Activated CD4-positive, alpha-beta memory T cell treated with anti-CD3 and anti-CD28 coated beads, Interleukin-2, amount 10 ng/mL, durations not matched to agents 7 days and 5 days (primary cell): ENCODE results near the gene RPS6KC1. TPM values are rescaled to one million over a fixed set of nuclear protein-coding genes. Genes with fewer than 3 reads are reported as not detected.
"Not testable (repeated sequence)": the region's sequence is repeated elsewhere in the genome, so short reads cannot be mapped to it uniquely, and the experiment has no call there.

Source experiments
- CTCF ChIA-PET: fragments of 350-600 bp; sonication (Branson Sonifier 250); formaldehyde crosslinking; loops from one replicate; lab custom pipeline; 2021; ENCODE audit warnings: antibody characterized with exemption, inconsistent platforms; lab: Charles Lee
- POLR2A ChIA-PET: fragments of 350-600 bp; sonication (Branson Sonifier 250); formaldehyde crosslinking; loops from one replicate; lab custom pipeline; 2021; ENCODE audit warnings: antibody characterized with exemption; lab: Charles Lee
- DNase-seq: peaks from one replicate; pipeline ENCODE4 v3.0.0-alpha.2; 2020
- H3K27ac Mint-ChIP-seq: one replicate; pipeline ENCODE4 v1.8.0; 2021; ENCODE audit warnings: mild to moderate bottlenecking, mixed read lengths
- H3K27me3 Mint-ChIP-seq: one replicate; pipeline ENCODE4 v1.8.0; 2021; ENCODE audit warnings: mixed read lengths
- H3K36me3 Mint-ChIP-seq: one replicate; pipeline ENCODE4 v1.8.0; 2021; ENCODE audit warnings: low read depth, mixed read lengths
- H3K4me1 Mint-ChIP-seq: one replicate; pipeline ENCODE4 v1.8.0; 2021; ENCODE audit warnings: mixed read lengths
- H3K4me3 Mint-ChIP-seq: one replicate; pipeline ENCODE4 v1.8.0; 2021; ENCODE audit warnings: mild to moderate bottlenecking, mixed read lengths
- H3K9me3 Mint-ChIP-seq: one replicate; pipeline ENCODE4 v1.8.0; 2021; ENCODE audit warnings: mixed read lengths
- total RNA-seq, 2 experiments: library from RNA; stranded (reverse); gene quantifications; one replicate each; pipeline ENCODE4 v1.2.3, GENCODE V29; 2021

Gene RPS6KC1
- total RNA-seq, 2 experiments from 2014 or later, result 12.3 to 12.6 TPM

GRCh38 chr1:213183036-213183672 lies 132.1 kb downstream of the RPS6KC1 start:
- Mint-ChIP-seq H3K4me1 (peaks cover 5% of the 10 kb centered on the region), H3K27ac (no peak overlapping the region), H3K9me3 (peaks cover 16% of the 10 kb centered on the region), H3K36me3 (peaks cover 15% of the 10 kb centered on the region), H3K4me3 (no peak overlapping the region), H3K27me3 (no peaks in the 10 kb centered on the region)
- DNase-seq, result no peak
- CTCF ChIA-PET, result no interaction called here
- POLR2A ChIA-PET, result no interaction called here

- CTCF ChIA-PET, result no interaction called here
- no peak overlapping the region for H3K4me3 Mint-ChIP-seq
- peaks cover 5% of the 10 kb centered on the region for H3K4me1 Mint-ChIP-seq
- POLR2A ChIA-PET, result no interaction called here
- DNase-seq, result no peak
- no peaks in the 10 kb centered on the region for H3K27me3 Mint-ChIP-seq
- H3K9me3 Mint-ChIP-seq, result peaks cover 20% of the 10 kb centered on the region
- peaks cover 12% of the 10 kb centered on the region for H3K36me3 Mint-ChIP-seq
- H3K27ac Mint-ChIP-seq, result no peak overlapping the region
These were observed 135.1 kb downstream of the RPS6KC1 start for GRCh38 chr1:213186168-213186567.

GRCh38 chr1:213192026-213192425 lies 141.0 kb downstream of the RPS6KC1 start:
- peaks cover 12% of the 10 kb centered on the region for H3K9me3 Mint-ChIP-seq
- H3K27me3 Mint-ChIP-seq, result no peaks in the 10 kb centered on the region
- H3K27ac Mint-ChIP-seq, result no peak overlapping the region
- CTCF ChIA-PET, result no interaction called here
- POLR2A ChIA-PET, result no interaction called here
- no peak for DNase-seq
- peaks cover 11% of the 10 kb centered on the region for H3K36me3 Mint-ChIP-seq
- no peak overlapping the region for H3K4me3 Mint-ChIP-seq
- H3K4me1 Mint-ChIP-seq, result no peaks in the 10 kb centered on the region

DNA sequence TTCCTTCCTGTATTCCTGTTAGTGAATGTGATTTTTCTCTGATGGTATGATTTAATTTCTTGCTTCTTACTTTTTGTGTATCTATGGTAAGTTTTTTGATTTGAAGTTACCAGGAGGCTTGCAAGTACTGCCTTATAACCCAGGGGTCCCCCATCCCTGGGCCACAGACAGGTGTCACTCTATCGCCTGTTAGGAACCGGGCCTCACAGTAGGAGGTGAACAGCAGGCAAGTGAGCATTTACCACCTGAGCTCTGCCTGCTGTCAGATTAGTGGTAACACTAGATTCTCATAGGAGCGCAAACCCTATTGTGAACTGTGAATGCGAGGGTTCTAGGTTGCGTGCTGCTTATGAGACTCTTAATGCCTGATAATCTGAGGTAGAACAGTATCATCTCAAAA lies 143.3 kb downstream of the RPS6KC1 start:
- H3K4me1 Mint-ChIP-seq, result no peaks in the 10 kb centered on the region

GRCh38 chr1:213194855-213195254 lies 143.8 kb downstream of the RPS6KC1 start:
- peaks cover 21% of the 10 kb centered on the region for H3K9me3 Mint-ChIP-seq
- no peak overlapping the region for H3K4me3 Mint-ChIP-seq
- H3K4me1 Mint-ChIP-seq, result no peaks in the 10 kb centered on the region
- DNase-seq, result no peak
- peaks cover 33% of the 10 kb centered on the region for H3K36me3 Mint-ChIP-seq
- H3K27me3 Mint-ChIP-seq, result no peaks in the 10 kb centered on the region
- POLR2A ChIA-PET, result no interaction called here
- CTCF ChIA-PET, result no interaction called here
- H3K27ac Mint-ChIP-seq, result no peak overlapping the region

More for the DNA sequence above, 143.3 kb downstream of the RPS6KC1 start:
- Mint-ChIP-seq H3K9me3 (peaks cover 23% of the 10 kb centered on the region), H3K36me3 (peaks cover 28% of the 10 kb centered on the region), H3K27ac (no peak overlapping the region), H3K4me3 (no peak overlapping the region), H3K27me3 (no peaks in the 10 kb centered on the region)
- CTCF ChIA-PET, result no interaction called here
- POLR2A ChIA-PET, result no interaction called here
- DNase-seq, result no peak

GRCh38 chr1:213196328-213197054 lies 145.4 kb downstream of the RPS6KC1 start:
- H3K4me1 Mint-ChIP-seq, H3K27me3 Mint-ChIP-seq, DNase-seq, H3K4me3 Mint-ChIP-seq, POLR2A ChIA-PET, H3K27ac Mint-ChIP-seq, CTCF ChIA-PET: not testable (repeated sequence)
- peaks cover 36% of the 10 kb centered on the region for H3K36me3 Mint-ChIP-seq
- H3K9me3 Mint-ChIP-seq, result peaks cover 19% of the 10 kb centered on the region

- Mint-ChIP-seq H3K4me1 (no peaks in the 10 kb centered on the region), H3K36me3 (peaks cover 25% of the 10 kb centered on the region), H3K4me3 (no peak overlapping the region), H3K27me3 (no peaks in the 10 kb centered on the region), H3K27ac (no peak overlapping the region), H3K9me3 (peaks cover 14% of the 10 kb centered on the region)
- no peak for DNase-seq
- ChIA-PET POLR2A (no interaction called here), CTCF (no interaction called here)
These were observed 149.6 kb downstream of the RPS6KC1 start for GRCh38 chr1:213200630-213201029.

DNA sequence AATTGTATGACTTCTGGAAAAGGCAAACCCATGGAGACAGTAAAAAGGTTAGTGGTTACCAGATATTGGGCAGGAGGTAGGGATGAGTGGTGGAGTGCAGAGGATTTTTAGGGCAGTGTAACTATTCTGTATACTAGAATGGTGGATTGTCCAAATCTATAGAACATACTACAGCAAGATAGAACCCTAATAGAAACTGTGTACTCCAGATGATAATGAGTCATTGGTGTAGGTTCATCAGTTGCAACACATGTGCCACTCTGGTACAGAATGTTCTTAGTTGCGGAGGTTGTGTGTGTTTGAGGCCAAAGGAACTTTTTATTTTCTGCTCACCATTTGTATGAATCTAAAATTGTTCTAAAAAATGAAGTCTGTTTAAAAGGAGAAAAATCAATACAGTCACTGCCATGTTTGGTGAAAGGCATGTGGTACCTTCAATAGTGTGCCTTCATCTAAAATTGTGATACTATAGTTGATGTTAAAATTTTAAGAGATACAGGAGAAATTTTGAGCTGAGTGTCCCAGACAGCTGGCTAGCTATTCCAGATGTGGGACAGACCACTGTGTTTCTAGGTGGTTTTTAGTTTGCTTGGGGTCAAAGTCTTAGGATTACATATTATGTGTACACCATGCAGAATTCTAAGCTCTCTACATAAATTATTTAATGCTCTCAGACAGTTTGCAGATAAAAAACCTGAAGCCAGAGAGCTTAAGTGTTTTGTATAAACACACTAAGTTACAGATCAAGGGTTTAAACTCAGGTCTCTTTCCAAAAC lies 150.5 kb downstream of the RPS6KC1 start:
- CTCF ChIA-PET, result interaction anchor here (0.5 kb wide), 1 partner anchor 315 kb away, joined by 4 read pairs; no protein-coding TSS in a partner anchor

GRCh38 chr1:213211201-213211600 lies 160.2 kb downstream of the RPS6KC1 start:
- POLR2A ChIA-PET, result no interaction called here
- Mint-ChIP-seq H3K36me3 (peaks cover 34% of the 10 kb centered on the region), H3K9me3 (peaks cover 3% of the 10 kb centered on the region), H3K4me3 (no peak overlapping the region), H3K27me3 (no peaks in the 10 kb centered on the region), H3K4me1 (no peaks in the 10 kb centered on the region), H3K27ac (no peak overlapping the region)
- CTCF ChIA-PET, result no interaction called here
- no peak for DNase-seq

More for the DNA sequence above, 150.5 kb downstream of the RPS6KC1 start:
- POLR2A ChIA-PET, result no interaction called here
- no peaks in the 10 kb centered on the region for H3K27me3 Mint-ChIP-seq
- H3K4me1 Mint-ChIP-seq, result no peaks in the 10 kb centered on the region
- DNase-seq, result no peak
- H3K4me3 Mint-ChIP-seq, result no peak overlapping the region
- H3K27ac Mint-ChIP-seq, result no peak overlapping the region
- H3K9me3 Mint-ChIP-seq, result peaks cover 11% of the 10 kb centered on the region
- H3K36me3 Mint-ChIP-seq, result peaks cover 25% of the 10 kb centered on the region

DNA sequence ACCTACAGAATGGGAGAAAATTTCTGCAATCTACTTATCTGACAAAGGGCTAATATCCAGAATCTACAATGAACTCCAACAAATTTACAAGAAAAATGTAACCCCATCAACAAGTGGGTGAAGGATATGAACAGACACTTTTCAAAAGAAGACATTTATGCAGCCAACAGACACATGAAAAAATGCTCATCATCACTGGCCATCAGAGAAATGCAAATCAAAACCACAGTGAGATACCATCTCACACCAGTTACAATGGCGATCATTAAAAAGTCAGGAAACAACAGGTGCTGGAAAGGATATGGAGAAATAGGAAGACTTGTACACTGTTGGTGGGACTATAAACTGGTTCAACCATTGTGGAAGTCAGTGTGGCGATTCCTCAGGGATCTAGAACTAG lies 168.0 kb downstream of the RPS6KC1 start:
- POLR2A ChIA-PET, CTCF ChIA-PET, DNase-seq, H3K9me3 Mint-ChIP-seq, H3K4me3 Mint-ChIP-seq, H3K27me3 Mint-ChIP-seq, H3K4me1 Mint-ChIP-seq, H3K27ac Mint-ChIP-seq: not testable (repeated sequence)
- H3K36me3 Mint-ChIP-seq, result peaks cover 14% of the 10 kb centered on the region

DNA sequence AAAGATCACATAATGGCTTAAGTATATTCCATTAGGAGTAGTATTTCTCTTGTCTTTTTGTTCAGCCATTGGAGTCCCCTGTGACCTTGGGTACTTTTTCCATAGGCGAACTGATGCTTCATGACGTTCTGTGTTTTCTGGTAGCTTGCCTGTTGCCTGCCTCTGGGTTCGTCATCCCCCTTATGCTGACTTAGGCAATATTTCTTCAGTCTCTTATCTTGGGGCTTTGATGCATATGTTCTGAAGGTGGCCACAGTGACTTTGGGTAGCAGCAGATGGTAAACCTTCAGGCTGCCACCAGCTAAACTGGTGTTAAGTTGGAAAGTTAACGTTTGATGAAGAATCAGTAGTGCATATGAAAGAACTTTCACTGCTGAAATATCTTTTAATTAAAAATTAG lies 170.2 kb downstream of the RPS6KC1 start:
- DNase-seq, result no peak
- ChIA-PET CTCF (no interaction called here), POLR2A (no interaction called here)
- H3K4me3 Mint-ChIP-seq, result no peak overlapping the region
- H3K36me3 Mint-ChIP-seq, result no peaks in the 10 kb centered on the region
- H3K4me1 Mint-ChIP-seq, result no peaks in the 10 kb centered on the region
- no peaks in the 10 kb centered on the region for H3K9me3 Mint-ChIP-seq
- H3K27me3 Mint-ChIP-seq, result no peaks in the 10 kb centered on the region
- no peak overlapping the region for H3K27ac Mint-ChIP-seq

DNA sequence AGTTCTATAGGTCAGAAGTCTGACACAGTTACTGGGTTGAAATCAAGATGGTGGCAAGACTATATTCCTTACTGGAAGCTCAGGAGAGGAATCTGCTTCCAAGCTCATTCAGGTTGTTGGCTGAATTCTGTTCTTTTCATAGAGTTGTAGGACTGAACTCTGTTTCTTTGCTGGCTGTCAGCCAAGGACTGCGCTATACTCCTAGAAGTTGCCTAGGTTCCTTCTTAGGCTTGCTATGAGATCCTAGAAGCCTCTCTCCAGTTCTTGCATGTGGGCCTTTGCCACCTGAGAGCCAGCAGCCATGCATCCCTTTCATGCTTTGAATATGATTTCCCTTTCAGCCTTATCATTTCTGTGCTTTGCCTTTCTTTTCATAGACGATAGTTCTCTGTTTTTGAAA lies 176.4 kb downstream of the RPS6KC1 start:
- Mint-ChIP-seq H3K4me3 (no peak overlapping the region), H3K9me3 (no peaks in the 10 kb centered on the region), H3K27ac (no peak overlapping the region), H3K4me1 (peaks cover 5% of the 10 kb centered on the region), H3K36me3 (no peaks in the 10 kb centered on the region), H3K27me3 (no peaks in the 10 kb centered on the region)
- no peak for DNase-seq
- CTCF ChIA-PET, result no interaction called here
- POLR2A ChIA-PET, result no interaction called here

GRCh38 chr1:213231795-213232231 lies 180.8 kb downstream of the RPS6KC1 start:
- Mint-ChIP-seq H3K27me3 (no peaks in the 10 kb centered on the region), H3K4me1 (peaks cover 5% of the 10 kb centered on the region), H3K27ac (no peak overlapping the region), H3K9me3 (no peaks in the 10 kb centered on the region), H3K4me3 (no peak overlapping the region), H3K36me3 (no peaks in the 10 kb centered on the region)
- ChIA-PET POLR2A (no interaction called here), CTCF (no interaction called here)
- DNase-seq, result no peak
